ENCODE data around the gene PCAT6. TPM values are rescaled to one million over a fixed set of nuclear protein-coding genes. Genes with fewer than 3 reads are reported as not detected.
"Not testable (repeated sequence)": the region's sequence is repeated elsewhere in the genome, so short reads cannot be mapped to it uniquely, and the experiment has no call there.

PCAT6 gene
- total RNA-seq, 6 experiments from 2014 or later: 1.7 to 4.0 (median 1.8) TPM

DNA sequence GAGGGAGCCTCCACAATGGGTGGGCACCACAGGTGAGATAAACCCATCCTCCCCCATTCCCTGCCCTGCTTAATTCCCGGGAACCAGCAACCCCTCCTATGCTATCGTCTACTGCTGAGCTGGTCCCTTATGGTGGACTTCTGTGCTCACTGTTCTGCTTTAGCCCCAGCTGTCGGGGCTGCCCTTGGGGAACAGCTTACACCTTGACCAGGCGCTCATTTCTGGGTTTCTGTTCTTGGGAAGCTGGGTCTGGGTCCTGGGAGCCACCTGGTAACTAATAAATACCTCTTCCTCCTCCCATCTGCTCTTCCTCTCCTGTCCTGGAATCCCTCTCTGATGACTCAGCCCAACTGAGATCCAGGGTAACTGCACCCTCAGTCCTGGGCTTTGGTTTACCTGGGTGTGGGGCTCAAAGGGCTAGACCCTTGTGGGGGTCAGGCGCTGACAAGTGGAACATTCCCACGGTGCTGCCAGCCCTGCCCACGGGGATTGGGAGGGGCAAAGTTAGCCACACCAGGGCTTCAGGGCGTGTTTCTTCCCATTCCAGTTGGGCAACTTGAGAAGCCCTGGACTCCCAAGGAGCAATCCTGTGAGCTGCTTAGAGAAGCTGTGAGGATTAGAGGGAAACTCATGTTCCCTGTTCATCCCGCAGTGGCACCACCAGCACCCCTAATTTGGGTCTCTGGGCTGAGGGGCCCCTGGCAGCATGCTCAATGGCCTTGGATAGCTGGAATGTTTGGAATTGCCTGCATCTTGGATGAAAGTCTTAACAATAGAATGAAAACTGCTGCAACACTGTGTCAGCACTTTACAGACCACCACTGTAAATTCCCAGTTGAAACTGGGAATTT is 1.6 kb downstream of the PCAT6 start:
- H3K27ac Mint-ChIP-seq: no peak overlapping the region
- H3K36me3 Mint-ChIP-seq (ENCODE audit: low read depth): no peaks in the 10 kb centered on the region
- peaks cover 13% of the 10 kb centered on the region for H3K27me3 Mint-ChIP-seq (ENCODE audit: insufficient read depth)
- H3K4me3 Mint-ChIP-seq: peak overlapping the region; percentile 92
- peaks cover 48% of the 10 kb centered on the region for H3K4me1 Mint-ChIP-seq (ENCODE audit: low read depth)
- H3K9me3 Mint-ChIP-seq: no peaks in the 10 kb centered on the region
- no peak for DNase-seq
- TF ChIP-seq, protein P1, sequence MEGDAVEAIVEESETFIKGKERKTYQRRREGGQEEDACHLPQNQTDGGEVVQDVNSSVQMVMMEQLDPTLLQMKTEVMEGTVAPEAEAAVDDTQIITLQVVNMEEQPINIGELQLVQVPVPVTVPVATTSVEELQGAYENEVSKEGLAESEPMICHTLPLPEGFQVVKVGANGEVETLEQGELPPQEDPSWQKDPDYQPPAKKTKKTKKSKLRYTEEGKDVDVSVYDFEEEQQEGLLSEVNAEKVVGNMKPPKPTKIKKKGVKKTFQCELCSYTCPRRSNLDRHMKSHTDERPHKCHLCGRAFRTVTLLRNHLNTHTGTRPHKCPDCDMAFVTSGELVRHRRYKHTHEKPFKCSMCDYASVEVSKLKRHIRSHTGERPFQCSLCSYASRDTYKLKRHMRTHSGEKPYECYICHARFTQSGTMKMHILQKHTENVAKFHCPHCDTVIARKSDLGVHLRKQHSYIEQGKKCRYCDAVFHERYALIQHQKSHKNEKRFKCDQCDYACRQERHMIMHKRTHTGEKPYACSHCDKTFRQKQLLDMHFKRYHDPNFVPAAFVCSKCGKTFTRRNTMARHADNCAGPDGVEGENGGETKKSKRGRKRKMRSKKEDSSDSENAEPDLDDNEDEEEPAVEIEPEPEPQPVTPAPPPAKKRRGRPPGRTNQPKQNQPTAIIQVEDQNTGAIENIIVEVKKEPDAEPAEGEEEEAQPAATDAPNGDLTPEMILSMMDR (IDR thresholded peaks at IDR 0.05): no peak

GRCh38 chr1:202815120-202815519 is 4.4 kb downstream of the PCAT6 start:
- no peak for DNase-seq
- Mint-ChIP-seq H3K4me3 (no peak overlapping the region), H3K27me3 (ENCODE audit: insufficient read depth) (peaks cover 21% of the 10 kb centered on the region), H3K4me1 (ENCODE audit: low read depth) (peaks cover 29% of the 10 kb centered on the region), H3K36me3 (ENCODE audit: low read depth) (no peaks in the 10 kb centered on the region), H3K9me3 (no peaks in the 10 kb centered on the region), H3K27ac (no peak overlapping the region)
- TF ChIP-seq, protein P1 (IDR thresholded peaks at IDR 0.05): no peak

DNA sequence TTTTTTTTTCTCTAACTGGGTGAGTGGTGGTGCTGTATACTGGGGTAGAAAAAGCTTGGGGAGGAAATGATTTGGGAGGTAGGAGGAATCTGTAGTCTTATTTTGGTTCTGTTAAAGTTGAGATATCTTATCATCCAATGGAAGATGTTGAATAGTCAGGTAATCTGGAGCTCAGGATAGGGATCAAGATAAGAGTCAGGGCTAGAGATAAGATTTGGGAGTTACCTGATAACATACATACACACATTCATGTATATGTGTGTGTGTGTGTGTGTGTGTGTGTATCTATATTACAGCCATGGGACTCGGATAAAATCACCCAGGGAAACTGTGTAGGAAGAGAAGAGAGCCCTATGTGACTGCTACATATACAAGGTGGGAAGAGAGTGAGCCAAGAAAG is 8.1 kb downstream of the PCAT6 start:
- TF ChIP-seq, protein P1 (IDR thresholded peaks at IDR 0.05): no peak
- Mint-ChIP-seq H3K4me3 (no peak overlapping the region), H3K4me1 (ENCODE audit: low read depth) (peaks cover 17% of the 10 kb centered on the region), H3K27ac (no peak overlapping the region), H3K36me3 (ENCODE audit: low read depth) (no peaks in the 10 kb centered on the region), H3K27me3 (ENCODE audit: insufficient read depth) (peaks cover 24% of the 10 kb centered on the region), H3K9me3 (no peaks in the 10 kb centered on the region)
- no peak for DNase-seq

GRCh38 chr1:202821467-202821866 is 10.7 kb downstream of the PCAT6 start:
- Mint-ChIP-seq H3K4me1 (ENCODE audit: low read depth) (peaks cover 11% of the 10 kb centered on the region), H3K27ac (peak overlapping the region; percentile 80), H3K4me3 (peak overlapping the region; percentile 40), H3K9me3 (no peaks in the 10 kb centered on the region), H3K36me3 (ENCODE audit: low read depth) (no peaks in the 10 kb centered on the region), H3K27me3 (ENCODE audit: insufficient read depth) (peaks cover 27% of the 10 kb centered on the region)
- TF ChIP-seq, protein P1 (IDR thresholded peaks at IDR 0.05): no peak
- DNase-seq: peak; percentile 62

DNA sequence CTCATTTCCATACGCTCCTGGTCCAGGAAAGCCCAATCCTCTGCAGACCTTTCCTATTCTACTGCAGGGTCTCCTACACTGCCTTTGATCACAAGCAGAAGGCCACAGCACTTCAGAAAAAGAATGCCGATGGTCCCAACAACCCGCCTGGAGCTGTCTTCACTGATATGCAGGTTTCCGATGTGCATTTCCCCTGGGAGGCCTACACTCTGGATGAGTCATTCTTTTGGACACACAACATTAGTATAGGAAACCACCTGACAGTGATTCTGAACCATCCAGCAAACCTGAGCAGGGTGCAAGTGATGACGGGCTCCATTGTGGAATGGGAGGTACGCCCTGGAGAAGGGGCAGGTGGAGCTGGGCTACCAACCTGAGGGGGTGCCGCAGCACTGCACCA is 15.0 kb downstream of the PCAT6 start:
- Mint-ChIP-seq H3K4me1 (ENCODE audit: low read depth) (peaks cover 11% of the 10 kb centered on the region), H3K27ac (no peak overlapping the region), H3K27me3 (ENCODE audit: insufficient read depth) (peaks cover 18% of the 10 kb centered on the region), H3K9me3 (no peaks in the 10 kb centered on the region), H3K4me3 (no peak overlapping the region), H3K36me3 (ENCODE audit: low read depth) (no peaks in the 10 kb centered on the region)
- TF ChIP-seq, protein P1 (IDR thresholded peaks at IDR 0.05): no peak
- no peak for DNase-seq

GRCh38 chr1:202829223-202829622 is 18.5 kb downstream of the PCAT6 start:
- DNase-seq; H3K9me3 Mint-ChIP-seq; H3K4me3 Mint-ChIP-seq; H3K4me1 Mint-ChIP-seq (ENCODE audit: low read depth); H3K27ac Mint-ChIP-seq; H3K36me3 Mint-ChIP-seq (ENCODE audit: low read depth): not testable (repeated sequence)
- peaks cover 29% of the 10 kb centered on the region for H3K27me3 Mint-ChIP-seq (ENCODE audit: insufficient read depth)
